A549 (cell line): ENCODE measurements around the gene HCN3. TPM values are rescaled to one million over a fixed set of nuclear protein-coding genes. Genes with fewer than 3 reads are reported as not detected.

Source experiments
- ATAC-seq, 2 experiments: fragments of 200-7000 bp in 1 of 2; fragments of >200 bp in 1 of 2; cut with Nextera tagmentation in 1 of 2; cut with Tn5 transposase in 1 of 2; 3 replicates each; pipeline versions ENCODE4 v1.8.0 to v1.9.1; 2018 to 2020; ENCODE audit warnings: mild to moderate bottlenecking in 1 of 2, moderate library complexity in 1 of 2
- CTCF ChIA-PET: fragments of 300-600 bp; sonication (Branson Sonifier 250); formaldehyde crosslinking; extraction: SDS; loops from one replicate; lab custom pipeline; 2021; ENCODE audit warnings: antibody characterized with exemption, inconsistent platforms; lab: Yijun Ruan, JAX
- POLR2A ChIA-PET: fragments of 350-600 bp; formaldehyde crosslinking; extraction: SDS; loops from one replicate; lab custom pipeline; 2021; ENCODE audit warnings: antibody characterized with exemption, inconsistent platforms; lab: Yijun Ruan, JAX
- DNase-seq, 2 experiments: peaks; one replicate each; pipeline versions ENCODE4 v3.0.0 to v3.0.0-alpha.2; 2011 to 2016; ENCODE audit warnings: low read depth in 1 of 2, low spot score in 1 of 2
- FAIRE-seq: peaks from 2 replicates; lab custom pipeline; 2011; peaks lifted over from hg19 to GRCh38; lab: Jason Lieb, UNC
- H3K27ac ChIP-seq, 2 experiments: fragments of >200 bp; sonication (Bioruptor Twin); formaldehyde crosslinking; 3 replicates each; pipeline ENCODE4 v1.5.1; 2016 to 2017
- H3K4me1 ChIP-seq: fragments of >200 bp; sonication (Bioruptor Twin); formaldehyde crosslinking; 3 replicates; pipeline ENCODE4 v1.6.1; 2016
- H3K4me2 ChIP-seq: fragments of >200 bp; sonication (Bioruptor Twin); formaldehyde crosslinking; 3 replicates; pipeline ENCODE4 v1.6.1; 2016
- H3K4me3 ChIP-seq: fragments of >200 bp; sonication (Bioruptor Twin); formaldehyde crosslinking; 3 replicates; pipeline ENCODE4 v1.5.1; 2016
- H3K9me3 ChIP-seq: fragments of >200 bp; sonication (Bioruptor Twin); formaldehyde crosslinking; 3 replicates; pipeline ENCODE4 v1.6.1; 2016
- BHLHE40 ChIP-seq: IDR thresholded peaks from 2 replicates; pipeline ENCODE4 v1.6.1; 2012; ENCODE audit warnings: low read depth, low read length, inconsistent platforms
- CEBPB ChIP-seq, 2 experiments: fragments of >200 bp in 1 of 2; sonication (Bioruptor Twin) in 1 of 2; formaldehyde crosslinking in 1 of 2; IDR thresholded peaks; 2 replicates each; pipeline ENCODE4 v1.6.1; 2012 to 2016
- EHF ChIP-seq: fragments of 250-450 bp; sonication (Bioruptor Pico); IDR thresholded peaks from 2 replicates; pipeline ENCODE4 v1.5.0; 2020; ENCODE audit warnings: mild to moderate bottlenecking
- ESRRA ChIP-seq: fragments of 150-350 bp; IDR thresholded peaks from 2 replicates; pipeline ENCODE4 v1.6.1; 2014; ENCODE audit warnings: mild to moderate bottlenecking, low read length, borderline replicate concordance
- FOSB ChIP-seq: fragments of 250-450 bp; sonication (Bioruptor Pico); IDR thresholded peaks from 2 replicates; pipeline ENCODE4 v1.5.0; 2020; ENCODE audit warnings: mild to moderate bottlenecking, moderate library complexity
- FOSL2 ChIP-seq, 2 experiments: fragments of 450-650 bp in 1 of 2; fragments of >200 bp in 1 of 2; sonication (Bioruptor Twin) in 1 of 2; formaldehyde crosslinking; IDR thresholded peaks; 2 replicates each; pipeline versions ENCODE4 v1.5.0 to v1.6.1; 2016 to 2020; ENCODE audit warnings: mild to moderate bottlenecking in 1 of 2, moderate library complexity in 1 of 2
- HES2 ChIP-seq: fragments of >200 bp; sonication (Bioruptor Twin); formaldehyde crosslinking; IDR thresholded peaks from 2 replicates; pipeline ENCODE4 v1.6.1; 2016
- HMGXB4 ChIP-seq: fragments of 250-450 bp; sonication (Bioruptor Pico); IDR thresholded peaks from 2 replicates; pipeline ENCODE4 v1.5.0; 2021; ENCODE audit warnings: mild to moderate bottlenecking, moderate library complexity, borderline replicate concordance
- JUN ChIP-seq, 2 experiments: fragments of >200 bp; sonication (Bioruptor Twin); formaldehyde crosslinking; IDR thresholded peaks; 2 replicates in 1 of 2; 3 replicates in 1 of 2; pipeline ENCODE4 v1.6.1; 2016 to 2017
- MAX ChIP-seq: IDR thresholded peaks from 2 replicates; pipeline ENCODE4 v1.6.1; 2012
- MYC ChIP-seq: IDR thresholded peaks from 2 replicates; pipeline ENCODE4 v1.6.1; 2012; ENCODE audit warnings: mild to moderate bottlenecking, inconsistent platforms, low read length, improper control_type of control experiment, borderline replicate concordance
- NPAS2 ChIP-seq: fragments of 250-450 bp; sonication (Bioruptor Pico); IDR thresholded peaks from 2 replicates; pipeline ENCODE4 v1.8.0; 2022; ENCODE audit warnings: mild to moderate bottlenecking, moderate library complexity, borderline replicate concordance
- POLR2A ChIP-seq: IDR thresholded peaks from 2 replicates; pipeline ENCODE4 v1.6.1; 2012; ENCODE audit warnings: mild to moderate bottlenecking, low read length
- RAD21 ChIP-seq, 2 experiments: fragments of >200 bp in 1 of 2; sonication (Bioruptor Twin) in 1 of 2; formaldehyde crosslinking in 1 of 2; IDR thresholded peaks in 1 of 2; conservative IDR thresholded peaks in 1 of 2; 2 replicates in 1 of 2; 3 replicates in 1 of 2; pipeline ENCODE4 v1.6.1; 2012 to 2018; ENCODE audit warnings: inconsistent platforms in 1 of 2
- RCOR1 ChIP-seq: fragments of 150-350 bp; IDR thresholded peaks from 2 replicates; pipeline ENCODE4 v1.6.1; 2014; ENCODE audit warnings: antibody characterized with exemption, low read length, low read depth
- REST ChIP-seq: fragments of 200-600 bp; sonication (generic); IDR thresholded peaks from 2 replicates; pipeline ENCODE4 v1.6.1; 2016; ENCODE audit warnings: antibody characterized with exemption, mild to moderate bottlenecking, moderate library complexity
- RFX5 ChIP-seq: fragments of 450-650 bp; IDR thresholded peaks from 2 replicates; pipeline ENCODE4 v1.7.1; 2014; ENCODE audit warnings: antibody characterized with exemption, mild to moderate bottlenecking, moderate library complexity
- SMC3 ChIP-seq: fragments of >200 bp; sonication (Bioruptor Twin); formaldehyde crosslinking; IDR thresholded peaks from 3 replicates; pipeline ENCODE4 v1.6.1; 2018; ENCODE audit warnings: inconsistent platforms
- WGBS: methylation state at CpG from one replicate; pipeline ENCODE4 v1.1.6; 2017; ENCODE audit errors: missing lambda C conversion rate; 5-methylcytosine and 5-hydroxymethylcytosine counted together
- polyA plus RNA-seq, 4 experiments: library from polyadenylated mRNA; depleted of rRNA in 3 of 4; stranded (reverse); fragments of >200 nt; fragmentation: RNase III in 1 of 4; extraction: RNeasy Plus Mini Kit Qiagen cat#74134 plus additional on column Dnase treatment in 1 of 4; gene quantifications; 2 replicates in 3 of 4; 3 replicates in 1 of 4; pipeline ENCODE4 v1.2.3, GENCODE V29; 2011 to 2017
- TF ChIP-seq, protein P1 (sequence below): fragments of 150-350 bp; IDR thresholded peaks from 2 replicates; pipeline ENCODE4 v1.6.1; 2014; ENCODE audit warnings: low read depth, mild to moderate bottlenecking, low read length

The HCN3 gene
- polyA plus RNA-seq, 2 of the 4 experiments (the other 2 are of a cell fraction), result 4.1 to 8.1 TPM

DNA sequence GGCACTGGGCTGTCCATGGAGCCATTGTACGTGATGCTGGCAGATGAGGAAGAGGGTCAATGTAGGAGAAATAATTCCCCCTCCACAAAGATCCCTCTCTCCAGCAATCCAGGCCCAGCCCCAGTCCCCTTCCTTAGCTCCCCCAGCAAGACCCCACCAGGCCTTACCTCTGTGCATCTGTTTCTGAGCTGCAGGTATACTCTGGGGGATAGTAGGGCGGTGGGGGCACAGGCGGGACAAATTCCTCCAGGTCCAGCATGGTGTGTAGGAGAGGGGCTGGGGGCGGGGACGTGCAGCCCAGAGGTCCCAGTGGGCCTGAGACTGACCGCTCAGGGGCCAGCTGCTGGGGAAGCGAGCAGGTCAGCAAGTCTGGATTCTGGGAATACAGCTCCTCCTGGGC lies 25.7 kb upstream of the HCN3 start:
- ATAC-seq (no peak), DNase-seq (no peak), FAIRE-seq (no peak)
- H3K4me3 ChIP-seq, result no peak overlapping the region
- CTCF ChIA-PET, result interaction anchor here (0.6 to 10.4 kb wide), 45 partner anchors 11 to 441 kb away, joined by 3 to 326 read pairs (median 10); partner anchors contain the start of genes CLK2, FDPS, HCN3 and MSTO1
- peaks cover 21% of the 10 kb centered on the region for H3K4me1 ChIP-seq
- H3K4me2 ChIP-seq, result no peak overlapping the region
- H3K27ac ChIP-seq, result no peak overlapping the region
- WGBS, result 89% methylated on average over 6 of the region's 7 CpGs
- POLR2A ChIA-PET, result interaction anchor here (1.8 to 2.4 kb wide), 3 partner anchors 10 to 72 kb away, joined by 10 to 13 read pairs (median 11); partner anchors contain the start of genes CLK2 and SCAMP3
- TF ChIP-seq FOSL2 (IDR thresholded peaks at IDR 0.05) (no peak), FOSL2 (CRISPR knock-in tag; IDR thresholded peaks at IDR 0.05) (no peak), FOSB (no peak), HES2 (no peak), CEBPB (IDR thresholded peaks at IDR 0.05) (no peak), RAD21 (conservative IDR thresholded peaks at IDR 0.05 in 1 of 2, IDR thresholded peaks at IDR 0.05 in 1 of 2) (no peak), REST (no peak), JUN (IDR thresholded peaks at IDR 0.05) (no peak), MYC (no peak)
- H3K9me3 ChIP-seq, result no peaks in the 10 kb centered on the region

GRCh38 chr1:155253208-155253607 lies 24.1 kb upstream of the HCN3 start:
- 92% methylated on average over 5 of the region's 5 CpGs for WGBS

More at GRCh38 chr1:155253208-155253607, 24.1 kb upstream of the HCN3 start:
- Histone ChIP-seq H3K9me3 (no peaks in the 10 kb centered on the region), H3K4me1 (peaks cover 21% of the 10 kb centered on the region), H3K27ac (peak overlapping the region in 1 of 2 experiments; percentile 97; a peak in 1 of 6 replicates), H3K4me2 (peak overlapping the region; percentile 88), H3K4me3 (no peak overlapping the region)
- DNase-seq (no peak), ATAC-seq (no peak), FAIRE-seq (no peak)
- TF ChIP-seq HMGXB4 (no peak), MYC (no peak), MAX (no peak), NPAS2 (CRISPR knock-in tag) (no peak), POLR2A (no peak), ESRRA (no peak), EHF (no peak), BHLHE40 (no peak), RCOR1 (no peak), HES2 (no peak), RFX5 (no peak), SMC3 (no peak)
- TF ChIP-seq, protein P1, sequence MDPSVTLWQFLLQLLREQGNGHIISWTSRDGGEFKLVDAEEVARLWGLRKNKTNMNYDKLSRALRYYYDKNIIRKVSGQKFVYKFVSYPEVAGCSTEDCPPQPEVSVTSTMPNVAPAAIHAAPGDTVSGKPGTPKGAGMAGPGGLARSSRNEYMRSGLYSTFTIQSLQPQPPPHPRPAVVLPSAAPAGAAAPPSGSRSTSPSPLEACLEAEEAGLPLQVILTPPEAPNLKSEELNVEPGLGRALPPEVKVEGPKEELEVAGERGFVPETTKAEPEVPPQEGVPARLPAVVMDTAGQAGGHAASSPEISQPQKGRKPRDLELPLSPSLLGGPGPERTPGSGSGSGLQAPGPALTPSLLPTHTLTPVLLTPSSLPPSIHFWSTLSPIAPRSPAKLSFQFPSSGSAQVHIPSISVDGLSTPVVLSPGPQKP, result no peak
- POLR2A ChIA-PET, result no interaction called here
- CTCF ChIA-PET, result interaction anchor here (4.0 to 10.4 kb wide), 2 partner anchors 13 to 64 kb away, joined by 29 to 326 read pairs; partner anchors contain the start of genes CLK2 and SCAMP3
